MCF 10A (cell line): ENCODE data around the gene MYO1E. TPM values are rescaled to one million over a fixed set of nuclear protein-coding genes. Genes with fewer than 3 reads are reported as not detected.

Experiments used
- BruUV-seq: library from RNA; stranded (reverse); fragments of 400-500 nt; replicated peaks from 2 replicates; lab custom pipeline; 2021; lab: Mats Ljungman, UMichigan
- CTCF ChIA-PET: fragments of 300-600 bp; sonication (Branson Sonifier 250); formaldehyde crosslinking; extraction: SDS; loops from one replicate; lab custom pipeline; 2021; ENCODE audit warnings: antibody characterized with exemption, inconsistent platforms; lab: Yijun Ruan, JAX
- POLR2A ChIA-PET: fragments of 300-600, 350-650 bp; sonication (Branson Sonifier 250); formaldehyde crosslinking; extraction: SDS; loops from one replicate; lab custom pipeline; 2020; ENCODE audit warnings: antibody characterized with exemption, inconsistent platforms; lab: Yijun Ruan, JAX
- DNase-seq: peaks from one replicate; pipeline ENCODE4 v3.0.0-alpha.2; 2018; ENCODE audit not compliant: unreplicated experiment
- H3K27ac Mint-ChIP-seq: one replicate; pipeline ENCODE4 v1.8.0; 2022; ENCODE audit warnings: mild to moderate bottlenecking, low read depth, mixed read lengths; ENCODE audit not compliant: unreplicated experiment
- H3K27me3 Mint-ChIP-seq: one replicate; pipeline ENCODE4 v1.8.0; 2022; ENCODE audit warnings: mixed read lengths; ENCODE audit not compliant: insufficient read depth, unreplicated experiment
- H3K36me3 Mint-ChIP-seq: one replicate; pipeline ENCODE4 v1.8.0; 2022; ENCODE audit warnings: mild to moderate bottlenecking, moderate library complexity, mixed read lengths; ENCODE audit not compliant: insufficient read depth, unreplicated experiment
- H3K4me1 Mint-ChIP-seq: one replicate; pipeline ENCODE4 v1.8.0; 2022; ENCODE audit warnings: mixed read lengths; ENCODE audit not compliant: insufficient read depth, unreplicated experiment
- H3K4me3 Mint-ChIP-seq: one replicate; pipeline ENCODE4 v1.8.0; 2022; ENCODE audit warnings: mild to moderate bottlenecking, moderate library complexity, mixed read lengths; ENCODE audit not compliant: unreplicated experiment
- H3K9me3 Mint-ChIP-seq: one replicate; pipeline ENCODE4 v1.8.0; 2022; ENCODE audit warnings: mixed read lengths; ENCODE audit not compliant: unreplicated experiment
- CTCF ChIP-seq: fragments of 200-600 bp; IDR thresholded peaks from one replicate; pipeline ENCODE4 v1.8.0; 2022; ENCODE audit warnings: antibody characterized with exemption, mild to moderate bottlenecking; ENCODE audit not compliant: unreplicated experiment
- intact Hi-C: fragments of 100-400 bp; cut with micrococcal nuclease; formaldehyde crosslinking; loops from 2 replicates; pipeline ENCODE4 v1.14.1; 2022
- total RNA-seq: library from RNA; stranded (reverse); gene quantifications from 2 replicates; pipeline ENCODE4 v1.2.3, GENCODE V29; 2022

Gene MYO1E
- total RNA-seq, 1 experiment from 2014 or later = 121 TPM

GRCh38 chr15:59300618-59301139, 72.0 kb downstream of the MYO1E start:
- Mint-ChIP-seq H3K36me3 (no peaks in the 10 kb centered on the region), H3K9me3 (no peaks in the 10 kb centered on the region), H3K27ac (peak overlapping the region; percentile 69), H3K4me3 (peak overlapping the region; percentile 51), H3K4me1 (peaks cover 38% of the 10 kb centered on the region), H3K27me3 (no peaks in the 10 kb centered on the region)
- intact Hi-C loops = no loop called here
- TSS peak; percentile 88 for BruUV-seq
- ChIA-PET CTCF (interaction anchor here (0.6 to 2.7 kb wide), 3 partner anchors 53 to 203 kb away, joined by 3 to 13 read pairs (median 3); no protein-coding TSS in a partner anchor), POLR2A (interaction anchor here (0.6 to 8.4 kb wide), 15 partner anchors 8 to 144 kb away, joined by 3 to 120 read pairs (median 4); partner anchors contain the start of gene MYO1E)
- no peak for TF ChIP-seq CTCF
- peak; percentile 53 for DNase-seq

- intact Hi-C loops = loop anchor here (5.0 kb wide), 1 partner anchor 53 kb away; no protein-coding TSS in a partner anchor
- peak; percentile 99 for DNase-seq
- peak overlapping the region; percentile 69 for H3K27ac Mint-ChIP-seq
- H3K4me1 Mint-ChIP-seq = peaks cover 40% of the 10 kb centered on the region
- BruUV-seq = TSS peak; percentile 28
- H3K9me3 Mint-ChIP-seq = no peaks in the 10 kb centered on the region
- CTCF ChIA-PET = interaction anchor here (0.6 to 2.7 kb wide), 7 partner anchors 16 to 1386 kb away, joined by 3 to 13 read pairs (median 4); partner anchors contain the start of gene MYO1E
- TF ChIP-seq CTCF = no peak
- peaks cover 3% of the 10 kb centered on the region for H3K36me3 Mint-ChIP-seq
- POLR2A ChIA-PET = interaction anchor here (0.7 to 8.4 kb wide), 16 partner anchors 9 to 183 kb away, joined by 3 to 120 read pairs (median 4); partner anchors contain the start of gene MYO1E
- no peaks in the 10 kb centered on the region for H3K27me3 Mint-ChIP-seq
- peak overlapping the region; percentile 51 for H3K4me3 Mint-ChIP-seq
These were observed 72.6 kb downstream of the MYO1E start for GRCh38 chr15:59299929-59300617.

- no peak for DNase-seq
- peaks cover 52% of the 10 kb centered on the region for H3K4me1 Mint-ChIP-seq
- H3K4me3 Mint-ChIP-seq = no peak overlapping the region
- BruUV-seq = no TSS peak
- H3K27me3 Mint-ChIP-seq = no peaks in the 10 kb centered on the region
- no peaks in the 10 kb centered on the region for H3K9me3 Mint-ChIP-seq
- CTCF ChIA-PET = interaction anchor here (0.6 to 2.7 kb wide), 6 partner anchors 11 to 193 kb away, joined by 3 to 13 read pairs (median 5); partner anchors contain the start of gene MYO1E
- intact Hi-C loops = loop anchor here (5.0 kb wide), 1 partner anchor 52 kb away; no protein-coding TSS in a partner anchor
- H3K36me3 Mint-ChIP-seq = peaks cover 7% of the 10 kb centered on the region
- peak overlapping the region; percentile 69 for H3K27ac Mint-ChIP-seq
- TF ChIP-seq CTCF = no peak
- POLR2A ChIA-PET = interaction anchor here (0.6 to 8.4 kb wide), 8 partner anchors 10 to 72 kb away, joined by 3 to 120 read pairs (median 4); partner anchors contain the start of gene MYO1E
These were observed 73.8 kb downstream of the MYO1E start for GRCh38 chr15:59298854-59299250.
